Astrocyte (in vitro differentiated cells and primary cell): ENCODE measurements around the gene AFG1L. TPM values are rescaled to one million over a fixed set of nuclear protein-coding genes. Genes with fewer than 3 reads are reported as not detected.

Source experiments
- DNase-seq: peaks from one replicate; pipeline ENCODE4 v3.0.0-alpha.2; 2010; ENCODE audit warnings: low read depth
- FAIRE-seq: peaks from 2 replicates; lab custom pipeline; 2011; peaks lifted over from hg19 to GRCh38; lab: Jason Lieb, UNC
- H2AFZ ChIP-seq: 2 replicates; pipeline ENCODE4 v1.6.0; 2012; ENCODE audit warnings: low read depth, low read length, inconsistent platforms
- H3K27ac ChIP-seq: 2 replicates; pipeline ENCODE4 v1.5.1; 2011; ENCODE audit warnings: low read depth, low read length, inconsistent platforms
- H3K27me3 ChIP-seq: 2 replicates; pipeline ENCODE4 v1.6.0; 2011; ENCODE audit warnings: low read length, inconsistent platforms; ENCODE audit not compliant: insufficient read depth
- H3K36me3 ChIP-seq: 2 replicates; pipeline ENCODE4 v1.5.1; 2011; ENCODE audit warnings: low read length, inconsistent platforms; ENCODE audit not compliant: insufficient read depth
- H3K4me1 ChIP-seq: 2 replicates; pipeline ENCODE4 v1.5.1; 2011; ENCODE audit warnings: low read length, inconsistent platforms; ENCODE audit not compliant: insufficient read depth
- H3K4me2 ChIP-seq: 2 replicates; pipeline ENCODE4 v1.6.0; 2012; ENCODE audit warnings: low read length, inconsistent platforms
- H3K4me3 ChIP-seq: 2 replicates; pipeline ENCODE4 v1.5.1; 2011; ENCODE audit warnings: low read depth, mild to moderate bottlenecking, low read length, inconsistent platforms; ENCODE audit not compliant: insufficient read depth
- H3K79me2 ChIP-seq: 2 replicates; pipeline ENCODE4 v1.6.0; 2012; ENCODE audit warnings: mild to moderate bottlenecking, low read length, inconsistent platforms; ENCODE audit not compliant: insufficient read depth
- H3K9ac ChIP-seq: 2 replicates; pipeline ENCODE4 v1.6.0; 2012; ENCODE audit warnings: mild to moderate bottlenecking, low read length, inconsistent platforms
- H3K9me3 ChIP-seq: 2 replicates; pipeline ENCODE4 v1.5.1; 2012; ENCODE audit warnings: low read depth, mild to moderate bottlenecking, low read length, inconsistent platforms; ENCODE audit not compliant: insufficient read depth
- H4K20me1 ChIP-seq: 2 replicates; pipeline ENCODE4 v1.6.0; 2012; ENCODE audit warnings: low read length, inconsistent platforms; ENCODE audit not compliant: insufficient read depth
- H3K27ac Mint-ChIP-seq: one replicate; pipeline ENCODE4 v1.8.0; 2021; ENCODE audit warnings: mild to moderate bottlenecking, mixed read lengths; ENCODE audit not compliant: unreplicated experiment
- H3K27me3 Mint-ChIP-seq: one replicate; pipeline ENCODE4 v1.8.0; 2021; ENCODE audit warnings: low read depth, mixed read lengths; ENCODE audit not compliant: unreplicated experiment
- H3K36me3 Mint-ChIP-seq: one replicate; pipeline ENCODE4 v1.8.0; 2021; ENCODE audit warnings: low read depth, mixed read lengths; ENCODE audit not compliant: unreplicated experiment
- H3K4me1 Mint-ChIP-seq: one replicate; pipeline ENCODE4 v1.8.0; 2021; ENCODE audit warnings: low read depth, mixed read lengths; ENCODE audit not compliant: unreplicated experiment
- H3K4me3 Mint-ChIP-seq: one replicate; pipeline ENCODE4 v1.8.0; 2021; ENCODE audit warnings: mild to moderate bottlenecking, moderate library complexity, mixed read lengths; ENCODE audit not compliant: unreplicated experiment
- H3K9me3 Mint-ChIP-seq: one replicate; pipeline ENCODE4 v1.8.0; 2021; ENCODE audit warnings: mild to moderate bottlenecking, mixed read lengths; ENCODE audit not compliant: unreplicated experiment
- CTCF ChIP-seq: IDR thresholded peaks from 2 replicates; pipeline ENCODE4 v1.5.1; 2011; ENCODE audit warnings: low read depth, mild to moderate bottlenecking, inconsistent platforms, low read length, moderate library complexity; ENCODE audit not compliant: insufficient read depth
- EZH2 ChIP-seq: IDR thresholded peaks from 2 replicates; pipeline ENCODE4 v1.6.1; 2012; ENCODE audit warnings: mild to moderate bottlenecking, low read length, inconsistent platforms; ENCODE audit not compliant: insufficient read depth
- total RNA-seq: library from RNA; stranded (reverse); gene quantifications from 2 replicates; pipeline ENCODE4 v1.2.1, GENCODE V29; 2021

Gene AFG1L
- total RNA-seq, 1 donor from 2014 or later, result 7.9 TPM

GRCh38 chr6:108451816-108452215, 157.0 kb downstream of the AFG1L start:
- peak overlapping the region; percentile 79 for H3K27ac ChIP-seq
- no peak overlapping the region for H3K4me3 ChIP-seq
- no peak overlapping the region for H3K4me2 ChIP-seq
- H3K9me3 ChIP-seq, result no peaks in the 10 kb centered on the region
- H3K27me3 ChIP-seq, result no peaks in the 10 kb centered on the region
- Mint-ChIP-seq H3K9me3 (no peaks in the 10 kb centered on the region), H3K27me3 (no peaks in the 10 kb centered on the region), H3K27ac (no peak overlapping the region), H3K36me3 (no peaks in the 10 kb centered on the region), H3K4me1 (peaks cover 15% of the 10 kb centered on the region), H3K4me3 (no peak overlapping the region)
- no peak overlapping the region for H2AFZ ChIP-seq
- no peaks in the 10 kb centered on the region for H3K36me3 ChIP-seq
- no peaks in the 10 kb centered on the region for H4K20me1 ChIP-seq
- no peak overlapping the region for H3K9ac ChIP-seq
- FAIRE-seq (no peak), DNase-seq (no peak)
- peaks cover 26% of the 10 kb centered on the region for H3K4me1 ChIP-seq
- H3K79me2 ChIP-seq, result no peaks in the 10 kb centered on the region
- no peak for TF ChIP-seq CTCF
- TF ChIP-seq EZH2, result no peak

- no peaks in the 10 kb centered on the region for H4K20me1 ChIP-seq
- no peak overlapping the region for H3K4me3 ChIP-seq
- H3K4me2 ChIP-seq, result peak overlapping the region; percentile 69
- H3K27me3 ChIP-seq, result no peaks in the 10 kb centered on the region
- H3K79me2 ChIP-seq, result no peaks in the 10 kb centered on the region
- H3K4me1 ChIP-seq, result peaks cover 26% of the 10 kb centered on the region
- H2AFZ ChIP-seq, result peak overlapping the region; percentile 65
- H3K9me3 Mint-ChIP-seq, result no peaks in the 10 kb centered on the region
- H3K27ac Mint-ChIP-seq, result peak overlapping the region; percentile 95
- no peak for TF ChIP-seq CTCF
- TF ChIP-seq EZH2, result no peak
- peak overlapping the region; percentile 79 for H3K27ac ChIP-seq
- H3K9me3 ChIP-seq, result no peaks in the 10 kb centered on the region
- H3K36me3 ChIP-seq, result no peaks in the 10 kb centered on the region
- no peaks in the 10 kb centered on the region for H3K27me3 Mint-ChIP-seq
- no peak for FAIRE-seq
- H3K36me3 Mint-ChIP-seq, result no peaks in the 10 kb centered on the region
- DNase-seq, result peak; percentile 76
- no peak overlapping the region for H3K4me3 Mint-ChIP-seq
- H3K4me1 Mint-ChIP-seq, result peaks cover 15% of the 10 kb centered on the region
- H3K9ac ChIP-seq, result peak overlapping the region; percentile 61
These were observed 157.9 kb downstream of the AFG1L start for GRCh38 chr6:108452711-108453195.

- Histone ChIP-seq H3K9me3 (no peaks in the 10 kb centered on the region), H3K27me3 (no peaks in the 10 kb centered on the region), H2AFZ (peak overlapping the region; percentile 36), H3K9ac (peak overlapping the region; percentile 61), H3K79me2 (no peaks in the 10 kb centered on the region), H4K20me1 (no peaks in the 10 kb centered on the region), H3K27ac (peak overlapping the region; percentile 79), H3K4me2 (peak overlapping the region; percentile 69), H3K36me3 (no peaks in the 10 kb centered on the region), H3K4me3 (peak overlapping the region; percentile 21), H3K4me1 (peaks cover 26% of the 10 kb centered on the region)
- no peaks in the 10 kb centered on the region for H3K27me3 Mint-ChIP-seq
- H3K27ac Mint-ChIP-seq, result peak overlapping the region; percentile 71
- no peaks in the 10 kb centered on the region for H3K36me3 Mint-ChIP-seq
- peak overlapping the region; percentile 7 for H3K4me3 Mint-ChIP-seq
- peaks cover 15% of the 10 kb centered on the region for H3K4me1 Mint-ChIP-seq
- H3K9me3 Mint-ChIP-seq, result no peaks in the 10 kb centered on the region
- no peak for TF ChIP-seq CTCF
- no peak for TF ChIP-seq EZH2
- DNase-seq (peak; percentile 79), FAIRE-seq (peak; percentile 34)
These were observed 158.8 kb downstream of the AFG1L start for GRCh38 chr6:108453601-108454185.
